Keratinocyte (primary cell): ENCODE data around the gene RTP5. TPM values are rescaled to one million over a fixed set of nuclear protein-coding genes. Genes with fewer than 3 reads are reported as not detected.

Source experiments
- DNase-seq: peaks from one replicate; pipeline ENCODE4 v3.0.0-alpha.2; 2011; ENCODE audit warnings: low read depth, missing footprints, low spot score
- FAIRE-seq: peaks from 2 replicates; lab custom pipeline; 2011; peaks lifted over from hg19 to GRCh38; lab: Jason Lieb, UNC
- H2AFZ ChIP-seq: 2 replicates; pipeline ENCODE4 v1.6.0; 2012; ENCODE audit warnings: low read length, control low read depth, inconsistent platforms; ENCODE audit not compliant: control insufficient read depth
- H3K27ac ChIP-seq: 2 replicates; pipeline ENCODE4 v1.5.1; 2011; ENCODE audit warnings: low read length; ENCODE audit not compliant: control insufficient read depth, insufficient read depth
- H3K27me3 ChIP-seq: 3 replicates; pipeline ENCODE4 v1.6.0; 2011; ENCODE audit warnings: low read length; ENCODE audit not compliant: control insufficient read depth, insufficient read depth; ENCODE audit errors: extremely low read depth
- H3K36me3 ChIP-seq, 2 experiments: 2 replicates in 1 of 2; 3 replicates in 1 of 2; pipeline ENCODE4 v1.5.1; 2011; ENCODE audit warnings: low read length in 2 of 2, mild to moderate bottlenecking in 1 of 2; ENCODE audit not compliant: control insufficient read depth in 2 of 2, insufficient read depth in 2 of 2; ENCODE audit errors: extremely low read depth in 1 of 2
- H3K4me1 ChIP-seq: 3 replicates; pipeline ENCODE4 v1.5.1; 2011; ENCODE audit warnings: low read length; ENCODE audit not compliant: control insufficient read depth, insufficient read depth; ENCODE audit errors: extremely low read depth
- H3K4me2 ChIP-seq: 3 replicates; pipeline ENCODE4 v1.6.0; 2011; ENCODE audit warnings: low read depth, low read length; ENCODE audit not compliant: control insufficient read depth, insufficient read depth; ENCODE audit errors: extremely low read depth
- H3K4me3 ChIP-seq, 3 experiments: fragments of 200-600 bp in 1 of 3; sonication (generic) in 1 of 3; 2 replicates in 2 of 3; 3 replicates in 1 of 3; pipeline ENCODE4 v1.5.1; 2011 to 2016; ENCODE audit warnings: low read length in 3 of 3, mild to moderate bottlenecking in 3 of 3, control low read depth in 2 of 3, inconsistent platforms in 1 of 3, low read depth in 1 of 3, mixed read lengths in 1 of 3, mixed run types in 1 of 3, moderate library complexity in 1 of 3; ENCODE audit not compliant: control insufficient read depth in 2 of 3, insufficient read depth in 2 of 3; ENCODE audit errors: extremely low read depth in 1 of 3
- H3K79me2 ChIP-seq: 2 replicates; pipeline ENCODE4 v1.6.0; 2012; ENCODE audit warnings: low read length; ENCODE audit not compliant: control insufficient read depth, insufficient read depth
- H3K9ac ChIP-seq: 3 replicates; pipeline ENCODE4 v1.6.0; 2011; ENCODE audit warnings: low read length; ENCODE audit not compliant: control insufficient read depth, insufficient read depth; ENCODE audit errors: extremely low read depth
- H3K9me1 ChIP-seq: 3 replicates; pipeline ENCODE4 v1.6.0; 2011; ENCODE audit warnings: low read length; ENCODE audit not compliant: control insufficient read depth, insufficient read depth; ENCODE audit errors: extremely low read depth
- H3K9me3 ChIP-seq: 2 replicates; pipeline ENCODE4 v1.5.1; 2012; ENCODE audit warnings: low read depth, low read length; ENCODE audit not compliant: control insufficient read depth
- H4K20me1 ChIP-seq: 3 replicates; pipeline ENCODE4 v1.6.0; 2011; ENCODE audit warnings: low read length; ENCODE audit not compliant: control insufficient read depth, insufficient read depth; ENCODE audit errors: extremely low read depth
- EZH2 ChIP-seq: IDR thresholded peaks from one replicate; pipeline ENCODE4 v1.6.1; 2012; ENCODE audit warnings: inconsistent platforms, mild to moderate bottlenecking, low read length, moderate library complexity
- dilution Hi-C: fragments of 300-500 bp; cut with MboI; formaldehyde crosslinking; loops from one replicate; pipeline ENCODE4 v1.7.0; 2020; ENCODE audit warnings: low sequenced_read_pairs; ENCODE audit not compliant: extremely low pct_ligation_motif_present
- polyA plus RNA-seq, 5 experiments: library from polyadenylated mRNA; depleted of rRNA in 3 of 5; stranded (reverse) in 3 of 5; stranded (forward) in 1 of 5; unstranded in 1 of 5; fragments of >200 nt; gene quantifications; 1 replicate in 1 of 5; 2 replicates in 3 of 5; 3 replicates in 1 of 5; pipeline versions ENCODE4 v1.2.1 to v1.2.3, GENCODE V29; 2011 to 2012; ENCODE audit warnings: missing spikeins in 2 of 5, low read depth in 1 of 5, low replicate concordance in 1 of 5
- TF ChIP-seq, protein P1 (sequence below), 3 experiments: IDR thresholded peaks in 1 of 3; conservative IDR thresholded peaks in 1 of 3; optimal IDR thresholded peaks in 1 of 3; 2 replicates in 2 of 3; 3 replicates in 1 of 3; pipeline versions ENCODE3 to v1.5.1; 2011; ENCODE audit warnings: low read length in 3 of 3, mild to moderate bottlenecking in 3 of 3, moderate library complexity in 2 of 3, control low read depth in 1 of 3, inconsistent platforms in 1 of 3; ENCODE audit not compliant: insufficient read depth in 2 of 3; ENCODE audit errors: extremely low read depth in 1 of 3

Gene RTP5
- polyA plus RNA-seq, 1 donor (not counting 4 experiments of a cell fraction or from before 2014, with no cell fraction given), result not detected

DNA sequence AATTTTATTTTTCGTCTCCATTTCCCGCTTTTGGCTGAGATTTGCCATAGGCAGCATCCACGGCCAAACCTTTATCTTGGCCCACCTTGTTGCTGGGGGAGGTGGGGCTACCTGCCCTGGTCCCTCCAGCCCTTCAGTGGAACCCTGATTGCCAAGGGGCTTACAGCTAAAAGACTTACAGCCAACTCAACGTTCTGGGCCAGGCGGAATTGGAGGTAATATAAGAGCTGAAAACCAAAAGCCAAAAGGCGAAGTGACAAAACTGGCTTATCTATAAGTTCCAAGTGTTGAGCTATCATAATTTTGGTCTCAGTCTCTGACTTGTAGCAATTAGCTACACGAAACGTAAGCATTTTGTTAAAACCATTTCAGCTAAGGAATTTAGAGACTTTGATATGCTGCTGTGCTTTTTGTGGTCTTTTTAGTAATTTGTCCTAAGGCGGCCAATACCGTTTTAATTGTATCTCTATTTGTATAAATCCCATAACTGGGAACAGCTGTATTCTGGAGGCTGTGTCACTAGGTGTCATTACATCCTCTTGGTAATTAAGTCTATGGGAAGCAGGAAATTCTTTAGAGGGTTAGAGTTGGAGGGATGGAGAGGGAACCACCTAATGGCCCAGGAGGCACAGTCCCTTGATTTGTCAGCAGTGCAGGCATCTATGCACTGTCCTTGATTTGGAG, 34.9 kb upstream of the RTP5 start:
- Histone ChIP-seq H3K4me3 (no peak overlapping the region), H3K9me1 (no peaks in the 10 kb centered on the region), H3K27me3 (no peaks in the 10 kb centered on the region), H3K27ac (no peak overlapping the region), H3K4me1 (no peaks in the 10 kb centered on the region), H3K9ac (no peak overlapping the region), H3K79me2 (no peaks in the 10 kb centered on the region), H3K36me3 (no peaks in the 10 kb centered on the region), H3K4me2 (no peak overlapping the region), H2AFZ (no peak overlapping the region), H4K20me1 (no peaks in the 10 kb centered on the region), H3K9me3 (no peaks in the 10 kb centered on the region)
- FAIRE-seq (no peak), DNase-seq (no peak)
- TF ChIP-seq EZH2, result no peak
- TF ChIP-seq, protein P1, sequence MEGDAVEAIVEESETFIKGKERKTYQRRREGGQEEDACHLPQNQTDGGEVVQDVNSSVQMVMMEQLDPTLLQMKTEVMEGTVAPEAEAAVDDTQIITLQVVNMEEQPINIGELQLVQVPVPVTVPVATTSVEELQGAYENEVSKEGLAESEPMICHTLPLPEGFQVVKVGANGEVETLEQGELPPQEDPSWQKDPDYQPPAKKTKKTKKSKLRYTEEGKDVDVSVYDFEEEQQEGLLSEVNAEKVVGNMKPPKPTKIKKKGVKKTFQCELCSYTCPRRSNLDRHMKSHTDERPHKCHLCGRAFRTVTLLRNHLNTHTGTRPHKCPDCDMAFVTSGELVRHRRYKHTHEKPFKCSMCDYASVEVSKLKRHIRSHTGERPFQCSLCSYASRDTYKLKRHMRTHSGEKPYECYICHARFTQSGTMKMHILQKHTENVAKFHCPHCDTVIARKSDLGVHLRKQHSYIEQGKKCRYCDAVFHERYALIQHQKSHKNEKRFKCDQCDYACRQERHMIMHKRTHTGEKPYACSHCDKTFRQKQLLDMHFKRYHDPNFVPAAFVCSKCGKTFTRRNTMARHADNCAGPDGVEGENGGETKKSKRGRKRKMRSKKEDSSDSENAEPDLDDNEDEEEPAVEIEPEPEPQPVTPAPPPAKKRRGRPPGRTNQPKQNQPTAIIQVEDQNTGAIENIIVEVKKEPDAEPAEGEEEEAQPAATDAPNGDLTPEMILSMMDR (optimal IDR thresholded peaks at IDR 0.05 in 1 of 3, IDR thresholded peaks at IDR 0.05 in 1 of 3, conservative IDR thresholded peaks at IDR 0.05 in 1 of 3; ENCODE audit: extremely low read depth in 1 of 3, insufficient read depth in 2 of 3, low read length in 3 of 3), result no peak
- dilution Hi-C loops, result no loop called here

DNA sequence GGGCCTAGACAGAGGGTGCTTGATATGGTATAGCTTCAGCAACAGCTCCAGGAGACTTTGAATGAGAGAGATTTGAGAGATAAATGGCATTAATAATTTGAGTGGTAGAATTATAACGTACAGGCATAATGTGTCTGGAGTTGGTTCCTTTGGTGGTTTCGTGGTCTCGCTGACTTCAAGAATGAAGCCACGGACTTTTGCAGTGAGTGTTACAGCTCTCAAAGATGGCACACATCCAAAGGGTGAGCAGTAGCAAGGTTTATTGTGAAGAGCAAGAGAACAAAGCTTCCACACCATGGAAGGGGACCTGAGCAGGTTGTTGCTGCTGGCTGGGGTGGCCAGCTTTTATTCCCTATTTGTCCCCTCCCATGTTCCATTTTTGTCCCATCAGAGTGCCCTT, 33.9 kb upstream of the RTP5 start:
- no peak overlapping the region for H3K9ac ChIP-seq
- no peaks in the 10 kb centered on the region for H3K9me1 ChIP-seq
- no peaks in the 10 kb centered on the region for H3K9me3 ChIP-seq
- H3K4me3 ChIP-seq, result no peak overlapping the region
- no peaks in the 10 kb centered on the region for H3K27me3 ChIP-seq
- TF ChIP-seq EZH2, result no peak
- TF ChIP-seq, protein P1 (optimal IDR thresholded peaks at IDR 0.05 in 1 of 3, IDR thresholded peaks at IDR 0.05 in 1 of 3, conservative IDR thresholded peaks at IDR 0.05 in 1 of 3; ENCODE audit: extremely low read depth in 1 of 3, insufficient read depth in 2 of 3, low read length in 3 of 3), result no peak
- no peak for DNase-seq
- H4K20me1 ChIP-seq, result no peaks in the 10 kb centered on the region
- no peak overlapping the region for H2AFZ ChIP-seq
- no peaks in the 10 kb centered on the region for H3K4me1 ChIP-seq
- no peak for FAIRE-seq
- H3K27ac ChIP-seq, result no peak overlapping the region
- H3K79me2 ChIP-seq, result no peaks in the 10 kb centered on the region
- no peak overlapping the region for H3K4me2 ChIP-seq
- H3K36me3 ChIP-seq, result no peaks in the 10 kb centered on the region
- dilution Hi-C loops, result no loop called here
